Umbilical cord (tissue), 1 donor: Measurements from ENCODE around the gene CEMIP. TPM values are rescaled to one million over a fixed set of nuclear protein-coding genes. Genes with fewer than 3 reads are reported as not detected.

Experiments
- total RNA-seq: library from RNA; depleted of rRNA; stranded (reverse); fragments of >200 nt; gene quantifications from one replicate; pipeline ENCODE4 v1.2.3, GENCODE V29; 2014; ENCODE audit warnings: low replicate concordance; ENCODE audit not compliant: insufficient read depth

Gene CEMIP
- total RNA-seq, 1 donor from 2014 or later: 2.4 TPM

Other genes starting within 250 kb of the CEMIP start
- gene ABHD17C, start 84.1 kb upstream of the CEMIP start, total RNA-seq: 10.4 TPM
- gene MESD, start 210.4 kb downstream of the CEMIP start, total RNA-seq: 29.1 TPM
- gene TLNRD1, start 221.6 kb downstream of the CEMIP start, total RNA-seq: 13.7 TPM